Measurements from ENCODE around the gene SLC6A19. TPM values are rescaled to one million over a fixed set of nuclear protein-coding genes. Genes with fewer than 3 reads are reported as not detected.

The SLC6A19 gene
- total RNA-seq, 2 experiments from 2014 or later = not detected

DNA sequence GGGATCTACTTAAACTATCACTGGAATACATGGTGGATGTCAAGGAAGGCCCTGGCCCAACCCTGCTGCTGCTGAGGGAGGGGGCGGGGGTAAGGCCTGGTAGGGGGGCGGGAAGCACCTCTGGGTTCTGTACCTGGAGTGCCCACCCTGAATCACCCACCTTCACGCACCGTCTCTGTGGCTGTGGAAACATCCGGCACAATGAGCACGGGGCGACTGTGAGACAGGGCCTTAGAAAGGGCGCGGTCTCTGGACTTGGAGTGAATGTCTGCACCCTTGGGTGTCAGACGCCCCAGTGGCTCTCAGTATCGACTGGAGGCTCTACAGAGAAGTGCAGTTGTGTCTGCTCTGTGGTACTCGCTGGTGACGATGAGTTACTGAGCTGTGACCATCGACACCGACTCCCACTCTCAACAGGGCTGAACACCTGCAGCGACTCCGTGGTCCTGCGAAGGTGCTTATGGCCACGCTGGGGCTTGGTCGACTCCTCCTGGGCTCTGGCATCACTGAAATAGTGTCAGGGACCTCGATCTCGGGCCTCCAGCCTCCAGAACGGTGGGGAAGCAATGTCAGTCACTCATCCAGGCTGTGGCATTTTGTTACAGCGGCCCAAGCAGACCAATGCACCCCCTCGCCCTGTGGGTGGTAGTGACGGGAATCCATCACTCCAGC, 25.5 kb upstream of the SLC6A19 start:
- Mint-ChIP-seq H3K27ac (no peak overlapping the region), H3K9me3 (ENCODE audit: low read depth) (no peaks in the 10 kb centered on the region), H3K27me3 (no peaks in the 10 kb centered on the region), H3K4me1 (no peaks in the 10 kb centered on the region), H3K36me3 (ENCODE audit: low read depth) (no peaks in the 10 kb centered on the region), H3K4me3 (no peak overlapping the region)
- ATAC-seq = no peak
- intact Hi-C loops (cut with DNase I, micrococcal nuclease) = loop anchor here in 1 of 2 experiments (2.0 kb wide), 1 partner anchor 253 kb away; no protein-coding TSS in a partner anchor
- CTCF ChIA-PET = no interaction called here
- no peak for DNase-seq
- POLR2A ChIA-PET = no interaction called here

DNA sequence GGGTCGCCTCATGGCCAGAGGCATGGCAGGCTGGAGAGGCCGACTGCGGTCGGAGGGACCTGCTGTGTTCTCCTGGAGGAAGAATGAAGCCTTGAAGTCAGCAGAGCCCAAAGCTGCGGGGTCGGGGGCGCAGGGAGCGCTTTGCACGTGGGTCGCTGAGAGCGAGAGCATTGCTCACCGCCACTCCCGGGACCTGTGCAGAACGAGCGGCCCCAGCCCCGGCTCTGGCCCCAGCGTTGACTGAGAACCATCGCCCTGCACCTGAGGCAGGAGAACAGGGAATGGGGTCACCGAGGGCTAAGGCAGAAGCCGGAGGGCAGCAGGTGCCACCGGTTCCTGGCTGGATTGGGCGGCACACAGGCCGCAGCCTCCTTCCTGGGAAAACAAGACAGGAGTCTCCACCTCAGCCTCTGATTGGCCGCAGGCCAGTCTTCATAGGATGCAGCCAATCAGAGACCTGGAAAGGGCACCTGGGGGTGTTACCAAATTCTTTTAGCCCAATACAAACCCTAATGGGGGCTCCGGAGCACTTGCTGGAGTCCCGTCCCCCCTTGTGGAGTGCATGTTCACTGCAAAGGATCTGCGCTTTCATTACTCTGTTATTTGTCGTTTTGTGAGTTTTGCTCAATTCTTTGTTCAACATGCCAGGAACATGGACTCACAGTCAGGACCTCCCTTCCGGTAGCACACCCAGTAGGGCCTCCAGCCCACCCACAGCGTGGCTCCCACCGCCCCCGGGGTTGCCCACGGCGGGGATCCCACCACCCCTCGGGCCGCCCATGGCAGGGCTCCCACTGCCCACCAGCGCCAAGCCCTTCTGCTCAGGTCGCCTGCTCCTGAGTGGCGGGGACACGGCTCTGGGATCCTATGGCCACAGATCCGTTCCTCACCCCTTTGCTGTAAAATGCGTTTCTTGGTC, 24.7 kb upstream of the SLC6A19 start:
- Mint-ChIP-seq H3K27me3 (no peaks in the 10 kb centered on the region), H3K4me3 (no peak overlapping the region), H3K9me3 (ENCODE audit: low read depth) (no peaks in the 10 kb centered on the region), H3K36me3 (ENCODE audit: low read depth) (no peaks in the 10 kb centered on the region), H3K27ac (no peak overlapping the region), H3K4me1 (no peaks in the 10 kb centered on the region)
- ATAC-seq = no peak
- POLR2A ChIA-PET = no interaction called here
- intact Hi-C loops (cut with DNase I, micrococcal nuclease) = no loop called here
- DNase-seq = no peak
- CTCF ChIA-PET = no interaction called here

DNA sequence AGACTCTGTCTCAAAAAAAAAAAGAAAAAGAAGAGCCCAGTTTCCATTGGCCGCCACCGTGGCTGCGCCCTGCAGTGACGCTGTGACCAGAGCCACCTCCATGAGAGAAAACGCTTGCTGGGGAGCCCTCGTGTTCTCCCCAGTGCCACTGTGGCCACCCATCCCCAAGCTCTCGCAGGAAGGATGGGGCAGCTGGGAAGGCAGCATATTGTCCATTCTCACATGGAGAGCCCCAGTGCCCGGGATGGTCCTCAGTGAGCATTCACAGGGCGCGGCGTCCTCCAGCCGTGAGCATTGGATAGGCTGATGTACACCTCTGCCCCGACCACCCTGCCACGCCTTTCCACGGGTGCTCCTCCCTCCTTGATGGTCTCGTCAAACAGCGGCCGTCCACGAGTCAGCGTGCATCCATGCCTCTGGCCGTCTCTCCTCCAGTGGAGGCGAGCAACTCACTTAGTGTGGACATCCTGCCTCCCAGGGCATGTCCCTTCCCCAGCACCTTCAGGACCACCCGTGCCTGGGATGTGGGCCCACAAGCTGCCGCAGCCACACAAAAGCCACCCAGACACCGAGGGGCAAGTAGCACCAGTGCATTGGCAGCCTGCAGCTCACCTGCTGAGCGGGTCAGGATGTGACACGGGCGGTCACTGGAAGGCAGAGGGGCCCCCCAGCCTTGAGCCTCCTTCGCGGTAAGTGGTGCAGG, 23.4 kb upstream of the SLC6A19 start:
- POLR2A ChIA-PET = no interaction called here
- H3K27ac Mint-ChIP-seq = no peak overlapping the region
- ATAC-seq (no peak), DNase-seq (no peak)
- no peaks in the 10 kb centered on the region for H3K4me1 Mint-ChIP-seq
- intact Hi-C loops (cut with DNase I, micrococcal nuclease) = no loop called here
- H3K4me3 Mint-ChIP-seq = no peak overlapping the region
- no peaks in the 10 kb centered on the region for H3K9me3 Mint-ChIP-seq (ENCODE audit: low read depth)
- no peaks in the 10 kb centered on the region for H3K36me3 Mint-ChIP-seq (ENCODE audit: low read depth)
- CTCF ChIA-PET = no interaction called here
- no peaks in the 10 kb centered on the region for H3K27me3 Mint-ChIP-seq

DNA sequence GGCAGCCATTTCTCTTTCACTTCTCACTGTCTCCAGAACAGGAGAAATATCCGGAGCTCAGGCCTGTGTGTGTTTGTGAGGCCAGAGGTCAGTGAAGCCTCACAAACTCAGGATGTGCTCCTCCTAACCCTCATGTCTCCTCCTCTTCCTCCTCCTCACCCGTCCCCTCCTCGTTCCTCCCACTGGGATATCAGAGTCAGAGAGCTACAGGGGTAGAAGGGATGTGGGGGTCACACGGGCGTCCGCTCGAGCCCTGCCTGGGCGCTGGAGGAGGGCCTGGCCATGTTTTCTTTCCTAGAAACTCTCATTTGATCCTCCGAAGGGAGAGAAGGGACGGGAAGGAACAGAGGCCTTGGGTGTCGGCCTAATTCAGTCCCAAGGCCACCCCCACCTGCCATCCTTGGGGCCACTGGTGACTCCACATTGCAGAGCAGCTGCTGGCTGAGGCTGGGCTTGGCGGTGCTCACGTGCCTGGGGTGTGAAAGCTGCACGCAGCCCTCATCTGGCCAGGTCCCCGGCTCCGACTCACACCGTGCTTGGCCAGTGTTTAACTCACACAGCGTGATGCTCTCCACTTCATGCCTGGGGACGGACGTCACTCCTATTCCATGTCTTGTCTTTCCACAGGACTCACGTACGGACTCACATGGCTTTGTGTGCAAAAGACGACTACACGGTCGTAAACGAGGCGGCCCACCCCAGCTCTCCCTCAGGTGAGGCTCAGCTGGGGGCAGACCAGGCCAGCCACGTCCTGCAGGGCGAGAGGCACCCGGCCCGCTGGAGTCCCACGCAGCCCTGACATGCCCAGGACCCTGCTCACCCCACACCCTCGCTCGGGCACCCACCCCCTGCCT, 22.6 kb upstream of the SLC6A19 start:
- Mint-ChIP-seq H3K27me3 (no peaks in the 10 kb centered on the region), H3K36me3 (ENCODE audit: low read depth) (no peaks in the 10 kb centered on the region), H3K4me3 (no peak overlapping the region), H3K27ac (no peak overlapping the region), H3K4me1 (no peaks in the 10 kb centered on the region), H3K9me3 (ENCODE audit: low read depth) (no peaks in the 10 kb centered on the region)
- intact Hi-C loops (cut with DNase I, micrococcal nuclease) = no loop called here
- ATAC-seq (no peak), DNase-seq (no peak)
- CTCF ChIA-PET = interaction anchor here (0.6 kb wide), 1 partner anchor 229 kb away, joined by 3 read pairs; no protein-coding TSS in a partner anchor
- POLR2A ChIA-PET = no interaction called here

DNA sequence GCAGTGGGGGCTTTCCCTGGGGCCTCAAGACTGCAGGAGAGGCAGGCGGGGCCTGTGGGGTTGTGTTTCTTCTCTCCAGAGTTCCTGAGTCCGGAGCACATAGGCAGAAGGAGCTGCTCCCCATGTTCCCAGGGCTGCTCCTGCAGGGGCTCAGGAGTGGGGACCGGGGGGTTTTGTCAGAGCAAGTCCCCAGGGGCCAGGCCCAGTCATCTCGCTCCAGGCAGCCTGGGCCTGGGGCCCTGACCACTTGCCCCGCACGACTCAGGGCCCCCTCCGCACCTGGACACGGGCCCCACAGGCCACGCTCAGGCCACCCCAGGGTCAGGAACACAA, 22.0 kb upstream of the SLC6A19 start:
- H3K4me1 Mint-ChIP-seq = no peaks in the 10 kb centered on the region
- no peak for DNase-seq

DNA sequence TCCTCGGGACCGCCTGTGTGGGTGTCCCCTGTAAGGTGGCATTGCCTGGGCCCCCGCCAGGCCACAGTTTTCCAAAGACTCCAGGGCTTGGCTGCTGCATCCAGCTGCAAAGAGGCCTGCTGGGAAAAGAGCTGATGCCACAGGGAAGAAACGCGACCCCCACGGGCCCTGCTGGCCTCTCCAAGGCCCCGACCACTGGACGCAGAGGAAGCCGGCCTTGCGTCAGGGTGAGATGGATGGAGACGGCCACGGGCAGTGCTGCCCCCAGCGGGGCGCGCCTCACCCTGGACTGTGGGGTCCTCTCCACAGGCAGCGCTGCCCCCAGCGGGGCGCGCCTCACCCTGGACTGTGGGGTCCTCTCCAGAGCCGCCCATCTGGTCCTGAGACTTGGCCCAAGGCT, 21.3 kb upstream of the SLC6A19 start:
- Mint-ChIP-seq H3K27me3 (no peaks in the 10 kb centered on the region), H3K36me3 (ENCODE audit: low read depth) (no peaks in the 10 kb centered on the region), H3K4me1 (no peaks in the 10 kb centered on the region), H3K4me3 (no peak overlapping the region), H3K9me3 (ENCODE audit: low read depth) (no peaks in the 10 kb centered on the region), H3K27ac (no peak overlapping the region)
- ChIA-PET POLR2A (no interaction called here), CTCF (no interaction called here)
- ATAC-seq = no peak
- intact Hi-C loops (cut with DNase I, micrococcal nuclease) = no loop called here
- no peak for DNase-seq

More for the DNA sequence above, 22.0 kb upstream of the SLC6A19 start:
- POLR2A ChIA-PET = no interaction called here
- H3K4me3 Mint-ChIP-seq = no peak overlapping the region
- H3K9me3 Mint-ChIP-seq (ENCODE audit: low read depth) = no peaks in the 10 kb centered on the region
- H3K27ac Mint-ChIP-seq = no peak overlapping the region
- no peaks in the 10 kb centered on the region for H3K27me3 Mint-ChIP-seq
- no peak for ATAC-seq
- CTCF ChIA-PET = interaction anchor here (0.6 kb wide), 1 partner anchor 229 kb away, joined by 3 read pairs; no protein-coding TSS in a partner anchor
- intact Hi-C loops (cut with DNase I, micrococcal nuclease) = no loop called here
- H3K36me3 Mint-ChIP-seq (ENCODE audit: low read depth) = no peaks in the 10 kb centered on the region

DNA sequence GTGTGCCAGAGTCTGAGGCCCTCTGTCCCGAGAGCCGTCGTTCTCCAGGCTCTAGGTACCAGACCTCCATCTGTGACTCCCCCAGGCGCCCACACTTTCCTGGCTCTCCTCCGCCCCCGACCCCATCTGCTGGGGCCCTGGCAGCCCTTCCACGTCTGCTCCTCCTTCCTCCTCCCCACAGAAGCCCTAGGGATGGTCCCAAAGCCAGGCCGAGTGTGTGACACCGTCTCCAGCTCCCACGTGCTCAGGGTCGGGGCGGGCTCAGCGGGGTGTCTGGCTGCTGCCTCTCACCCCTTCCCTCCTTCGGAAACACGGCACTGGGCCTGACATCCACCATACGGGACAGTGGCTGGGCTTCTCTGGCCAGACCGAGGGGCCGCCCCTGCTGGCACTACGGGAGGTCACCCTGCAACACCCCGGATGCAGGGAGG, 20.5 kb upstream of the SLC6A19 start:
- Mint-ChIP-seq H3K9me3 (ENCODE audit: low read depth) (no peaks in the 10 kb centered on the region), H3K4me1 (no peaks in the 10 kb centered on the region), H3K27me3 (no peaks in the 10 kb centered on the region), H3K36me3 (ENCODE audit: low read depth) (no peaks in the 10 kb centered on the region), H3K27ac (no peak overlapping the region), H3K4me3 (no peak overlapping the region)
- DNase-seq = no peak
- ATAC-seq = no peak
- ChIA-PET CTCF (no interaction called here), POLR2A (no interaction called here)
- intact Hi-C loops (cut with DNase I, micrococcal nuclease) = no loop called here

DNA sequence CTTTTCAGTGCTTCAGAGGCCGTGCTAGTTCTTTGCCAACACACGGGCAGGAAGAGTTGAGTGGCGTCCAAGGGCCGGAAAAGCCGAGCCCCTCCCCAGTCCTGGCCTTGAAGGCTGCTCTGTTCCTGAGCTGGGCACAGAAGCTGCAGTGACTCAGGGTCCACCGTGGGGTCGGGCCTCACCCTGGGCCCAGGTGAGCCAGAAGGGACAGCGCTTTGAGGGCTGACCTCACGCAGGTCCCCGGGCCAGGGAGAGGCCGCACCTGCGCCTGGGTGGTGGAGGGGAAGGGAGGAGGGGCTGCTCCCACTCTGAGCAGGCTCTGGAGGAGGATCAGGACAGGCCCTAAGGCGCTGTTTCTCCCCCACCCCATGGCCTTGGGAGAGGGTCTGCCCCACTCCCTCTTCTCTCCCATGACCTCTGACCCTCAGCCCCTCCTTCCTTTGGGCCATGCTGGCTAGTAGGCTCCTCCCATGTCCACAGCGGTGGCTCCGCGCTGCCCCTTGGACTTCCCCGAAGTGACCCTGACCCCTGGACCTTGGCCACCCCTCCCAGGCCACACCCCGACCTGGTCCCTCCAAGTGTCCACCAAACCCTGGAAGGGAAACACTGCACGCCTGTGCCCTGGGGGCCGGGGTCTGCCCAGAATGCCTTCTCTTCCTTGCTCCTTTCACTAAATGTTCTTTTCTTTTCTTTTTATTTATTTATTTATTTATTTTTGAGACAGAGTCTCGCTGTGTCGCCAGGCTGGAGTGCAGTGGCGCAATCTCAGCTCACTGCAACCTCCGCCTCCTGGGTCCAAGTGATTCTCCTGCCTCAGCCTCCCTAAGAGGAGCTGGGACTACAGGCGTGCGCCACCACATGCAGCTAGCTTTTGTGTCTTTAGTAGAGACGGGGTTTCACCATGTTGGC, 19.7 kb upstream of the SLC6A19 start:
- Mint-ChIP-seq H3K27ac (no peak overlapping the region), H3K27me3 (no peaks in the 10 kb centered on the region), H3K9me3 (ENCODE audit: low read depth) (no peaks in the 10 kb centered on the region), H3K4me3 (no peak overlapping the region), H3K36me3 (ENCODE audit: low read depth) (no peaks in the 10 kb centered on the region), H3K4me1 (no peaks in the 10 kb centered on the region)
- ChIA-PET POLR2A (interaction anchor here (0.5 kb wide), 1 partner anchor 449 kb away, joined by 3 read pairs; no protein-coding TSS in a partner anchor), CTCF (no interaction called here)
- no peak for DNase-seq
- ATAC-seq = no peak
- intact Hi-C loops (cut with DNase I, micrococcal nuclease) = no loop called here

DNA sequence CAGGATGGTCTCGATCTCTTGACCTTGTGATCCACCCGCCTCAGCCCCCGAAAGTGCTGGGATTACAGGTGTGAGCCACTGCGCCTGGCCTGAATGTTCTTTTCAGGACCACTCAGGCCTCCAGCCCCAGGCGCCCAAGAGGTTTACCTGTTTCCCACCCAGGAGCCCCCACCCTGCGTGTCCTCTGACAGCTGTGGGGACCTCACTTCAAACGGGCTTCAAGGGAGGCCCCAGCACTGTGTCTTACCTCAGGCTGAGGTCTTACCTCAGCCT, 19.1 kb upstream of the SLC6A19 start:
- intact Hi-C loops (cut with DNase I, micrococcal nuclease) = no loop called here
- no peak overlapping the region for H3K4me3 Mint-ChIP-seq
- H3K4me1 Mint-ChIP-seq = no peaks in the 10 kb centered on the region
- no peak overlapping the region for H3K27ac Mint-ChIP-seq
- no peaks in the 10 kb centered on the region for H3K36me3 Mint-ChIP-seq (ENCODE audit: low read depth)
- H3K27me3 Mint-ChIP-seq = no peaks in the 10 kb centered on the region
- ChIA-PET POLR2A (no interaction called here), CTCF (no interaction called here)
- no peaks in the 10 kb centered on the region for H3K9me3 Mint-ChIP-seq (ENCODE audit: low read depth)
- DNase-seq (no peak), ATAC-seq (no peak)

DNA sequence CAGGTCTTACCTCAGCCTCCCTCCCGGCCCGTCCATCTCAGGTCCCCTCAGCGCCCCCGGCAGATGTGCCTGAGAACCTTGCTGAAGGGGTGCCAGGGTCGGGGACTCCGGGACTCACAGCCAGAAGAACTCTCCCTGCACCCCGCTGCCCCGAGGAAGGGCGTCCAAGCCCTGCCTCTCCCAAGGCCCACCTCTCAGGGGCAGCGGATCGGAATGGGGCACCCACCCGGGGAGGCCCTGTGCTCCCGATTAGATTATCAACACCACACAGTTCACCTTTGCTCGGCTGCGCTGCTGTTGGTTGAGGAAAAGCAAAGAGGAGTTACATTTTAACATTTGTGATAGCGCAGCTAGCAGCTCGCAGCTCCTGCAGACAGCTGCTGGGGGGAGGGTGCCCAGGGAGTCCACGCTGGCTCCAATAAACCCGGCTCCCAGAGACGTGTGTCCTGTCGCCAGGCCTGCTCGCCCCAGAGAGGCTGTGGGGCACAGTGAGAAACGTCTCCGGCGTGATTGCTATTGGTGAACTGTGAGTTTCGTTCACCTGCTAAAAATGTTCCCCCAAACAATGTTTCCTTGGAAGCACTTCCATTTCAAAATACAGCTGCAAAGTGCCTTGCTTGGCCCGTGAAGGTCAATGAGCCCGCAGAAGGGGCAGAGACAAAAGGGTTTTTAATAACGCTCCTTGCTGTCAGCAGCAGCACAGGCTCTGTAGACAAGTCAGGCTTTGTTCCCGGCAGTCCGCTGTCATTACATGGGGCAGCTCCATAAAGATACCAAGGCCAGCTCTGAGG, 18.6 kb upstream of the SLC6A19 start:
- H3K27ac Mint-ChIP-seq = no peak overlapping the region
- no peak for DNase-seq
- no peaks in the 10 kb centered on the region for H3K4me1 Mint-ChIP-seq
- no peak for ATAC-seq
- H3K27me3 Mint-ChIP-seq = no peaks in the 10 kb centered on the region
- no peak overlapping the region for H3K4me3 Mint-ChIP-seq
- ChIA-PET POLR2A (no interaction called here), CTCF (interaction anchor here (1.2 kb wide), 1 partner anchor 8 kb away, joined by 5 read pairs; no protein-coding TSS in a partner anchor)
- H3K36me3 Mint-ChIP-seq (ENCODE audit: low read depth) = no peaks in the 10 kb centered on the region
- intact Hi-C loops (cut with DNase I, micrococcal nuclease) = no loop called here
- H3K9me3 Mint-ChIP-seq (ENCODE audit: low read depth) = no peaks in the 10 kb centered on the region

All from activated CD4-positive, alpha-beta T cell treated with anti-CD3 and anti-CD28 coated beads for 36 hours (primary cell).